CD4-positive, alpha-beta T cell treated with Interleukin-4 for 4 hours (primary cell): ENCODE measurements around the gene IGSF8.
"Not testable (repeated sequence)": the region's sequence is repeated elsewhere in the genome, so short reads cannot be mapped to it uniquely, and the experiment has no call there.

Experiments used
- DNase-seq: peaks from one replicate; pipeline ENCODE4 v3.0.0-alpha.2; 2020

IGSF8 gene

GRCh38 chr1:160062230-160062532 lies 36.2 kb downstream of the IGSF8 start:
- DNase-seq, result no peak

- DNase-seq, result no peak
These were observed 36.8 kb downstream of the IGSF8 start for GRCh38 chr1:160061369-160062229.

GRCh38 chr1:160058087-160058486 lies 40.3 kb downstream of the IGSF8 start:
- no peak for DNase-seq

GRCh38 chr1:160056648-160057169 lies 41.7 kb downstream of the IGSF8 start:
- no peak for DNase-seq

- no peak for DNase-seq
These were observed 44.7 kb downstream of the IGSF8 start for GRCh38 chr1:160053548-160054365.

GRCh38 chr1:160052936-160053335 lies 45.5 kb downstream of the IGSF8 start:
- DNase-seq, result no peak

GRCh38 chr1:160050619-160051018 lies 47.8 kb downstream of the IGSF8 start:
- DNase-seq, result no peak

GRCh38 chr1:160050182-160050581 lies 48.2 kb downstream of the IGSF8 start:
- not testable (repeated sequence) for DNase-seq

GRCh38 chr1:160049101-160049500 lies 49.3 kb downstream of the IGSF8 start:
- DNase-seq, result no peak

- no peak for DNase-seq
These were observed 50.1 kb downstream of the IGSF8 start for GRCh38 chr1:160048335-160048734.

- no peak for DNase-seq
These were observed 51.1 kb downstream of the IGSF8 start for GRCh38 chr1:160047111-160047991.

- DNase-seq, result peak; percentile 38
These were observed 51.8 kb downstream of the IGSF8 start for GRCh38 chr1:160046494-160047110.

GRCh38 chr1:160045653-160046052 lies 52.8 kb downstream of the IGSF8 start:
- DNase-seq, result no peak

GRCh38 chr1:160043543-160043942 lies 54.9 kb downstream of the IGSF8 start:
- no peak for DNase-seq
